HG02885 (cell line): ENCODE data around the gene ARHGAP22.

Experiments
- ATAC-seq: cut with Tn5 transposase; IDR thresholded peaks from one replicate; pipeline ENCODE4 v1.9.1; 2021; ENCODE audit warnings: mild to moderate bottlenecking; ENCODE audit not compliant: unreplicated experiment, poor library complexity

Gene ARHGAP22

GRCh38 chr10:48412933-48413332 is 191.9 kb downstream of the ARHGAP22 start:
- ATAC-seq, result no peak

DNA sequence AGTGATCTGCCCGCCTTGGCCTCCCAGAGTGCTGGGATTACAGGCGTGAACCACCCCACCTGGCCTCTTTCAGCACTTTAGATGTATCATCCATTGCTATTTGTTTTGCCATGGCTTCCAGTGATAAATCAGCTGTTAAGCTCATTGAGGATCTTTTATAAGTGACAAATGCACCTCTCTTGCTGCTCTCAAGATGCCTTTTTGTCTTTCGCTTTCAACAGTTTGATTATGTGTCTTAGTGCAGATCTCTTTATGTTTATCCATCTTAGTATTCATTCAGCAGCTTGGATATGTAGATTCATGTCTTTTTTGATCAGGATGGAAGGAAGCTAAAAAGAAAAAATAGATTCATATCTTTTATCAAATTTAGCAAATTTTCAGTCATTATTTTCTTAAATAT is 192.8 kb downstream of the ARHGAP22 start:
- ATAC-seq, result no peak

- no peak for ATAC-seq
These were observed 193.4 kb downstream of the ARHGAP22 start for GRCh38 chr10:48411510-48411909.

- ATAC-seq, result no peak
These were observed 194.4 kb downstream of the ARHGAP22 start for GRCh38 chr10:48410503-48410902.

DNA sequence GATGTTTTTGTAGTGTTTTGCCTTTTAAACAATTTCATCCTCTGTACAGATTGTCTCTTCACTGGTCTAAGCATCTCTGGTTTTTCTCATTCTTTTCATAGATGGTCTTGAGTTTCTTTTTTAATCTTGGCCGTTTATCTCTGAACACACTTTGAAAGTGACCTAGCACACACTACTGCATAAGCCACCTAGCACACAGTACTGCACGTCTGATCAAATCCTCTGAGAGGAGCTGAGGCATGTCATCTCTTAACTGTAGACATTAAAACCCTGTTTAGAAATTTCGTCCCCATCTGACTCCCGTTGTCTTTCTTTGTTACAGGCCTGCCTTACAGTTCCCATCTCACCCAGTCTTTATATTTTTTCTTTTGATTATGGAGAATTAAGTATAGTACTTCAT is 198.2 kb downstream of the ARHGAP22 start:
- no peak for ATAC-seq

DNA sequence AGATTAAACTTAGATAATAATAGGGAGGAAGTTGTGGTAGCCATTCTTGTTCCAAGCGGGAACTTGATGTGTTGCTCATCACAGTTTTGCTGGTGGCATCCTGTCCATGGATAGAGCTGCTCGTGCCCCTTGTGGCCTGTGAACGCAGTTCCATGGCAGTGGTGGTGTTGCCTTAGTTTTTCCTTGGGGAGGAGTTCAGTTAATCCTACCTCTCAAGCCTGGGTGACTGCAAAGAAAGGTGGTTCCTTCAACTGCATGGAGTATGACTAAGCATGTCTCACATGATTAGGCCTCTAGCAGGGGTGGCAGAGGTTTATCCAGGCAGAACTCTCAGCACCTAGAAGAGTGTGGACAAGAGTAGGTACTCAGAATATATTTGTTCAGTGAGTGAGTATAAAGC is 198.7 kb downstream of the ARHGAP22 start:
- no peak for ATAC-seq

GRCh38 chr10:48404646-48405045 is 200.2 kb downstream of the ARHGAP22 start:
- no peak for ATAC-seq

DNA sequence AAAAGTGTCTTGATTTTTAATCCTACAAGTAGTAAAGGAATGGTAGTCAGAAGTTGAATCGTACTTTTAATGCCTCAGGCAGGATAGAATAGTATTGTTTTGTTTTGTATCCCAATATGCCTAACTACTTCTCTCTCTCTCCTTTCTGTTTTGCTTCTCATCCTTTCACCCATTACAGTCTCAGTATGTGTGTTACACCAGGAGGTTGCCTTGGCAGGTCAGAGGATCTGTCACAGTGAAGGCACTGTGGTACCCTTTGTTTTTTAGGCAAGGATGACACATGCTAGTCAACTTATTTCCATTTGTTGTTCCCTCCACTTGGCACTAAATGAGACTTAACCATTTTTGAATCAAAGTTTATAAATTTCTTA is 204.0 kb downstream of the ARHGAP22 start:
- no peak for ATAC-seq

- no peak for ATAC-seq
These were observed 204.6 kb downstream of the ARHGAP22 start for GRCh38 chr10:48400129-48400849.

- no peak for ATAC-seq
These were observed 205.3 kb downstream of the ARHGAP22 start for GRCh38 chr10:48399551-48399950.

DNA sequence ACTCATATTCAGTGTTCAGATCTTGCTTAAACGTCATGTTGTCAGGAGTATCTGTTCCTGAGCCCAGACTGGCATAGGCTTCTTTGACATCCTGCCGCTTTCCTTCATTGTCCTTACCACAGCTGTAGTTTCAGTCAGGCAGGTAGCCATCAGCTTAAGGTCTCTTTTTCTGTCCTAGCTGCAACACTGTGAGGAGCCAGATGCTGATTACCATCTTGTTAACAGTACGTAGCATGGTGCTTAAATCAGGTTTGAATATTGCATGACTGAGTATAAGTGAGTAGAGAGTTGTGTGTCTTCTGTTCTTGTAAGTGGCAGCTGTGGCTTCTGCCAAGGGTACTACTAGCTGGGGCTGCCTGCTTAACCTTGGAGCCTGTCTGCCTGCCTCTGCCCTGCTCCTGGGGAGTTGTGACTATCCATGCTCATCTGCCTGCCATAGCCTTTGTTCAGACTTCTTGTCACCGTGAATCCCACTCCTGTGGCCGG is 205.8 kb downstream of the ARHGAP22 start:
- ATAC-seq, result no peak

GRCh38 chr10:48398261-48398660 is 206.6 kb downstream of the ARHGAP22 start:
- no peak for ATAC-seq
